Upper lobe of left lung (tissue), 4 donors: ENCODE results near the gene LTBP2.

Experiments
- POLR2A ChIP-seq, 4 donors: fragments of 450-650 bp; IDR thresholded peaks; one replicate each; pipeline ENCODE4 v1.5.1; 2016 to 2017; ENCODE audit warnings: antibody characterized with exemption in 4 of 4, mild to moderate bottlenecking in 2 of 4
- TF ChIP-seq, protein P1 (sequence below), 6 experiments: fragments of 450-650 bp in 4 of 6; fragments of 200-600 bp in 2 of 6; sonication (generic) in 2 of 6; IDR thresholded peaks; one replicate each; pipeline ENCODE4 v1.5.1; 2016 to 2019; ENCODE audit warnings: antibody characterized with exemption in 6 of 6

DNA sequence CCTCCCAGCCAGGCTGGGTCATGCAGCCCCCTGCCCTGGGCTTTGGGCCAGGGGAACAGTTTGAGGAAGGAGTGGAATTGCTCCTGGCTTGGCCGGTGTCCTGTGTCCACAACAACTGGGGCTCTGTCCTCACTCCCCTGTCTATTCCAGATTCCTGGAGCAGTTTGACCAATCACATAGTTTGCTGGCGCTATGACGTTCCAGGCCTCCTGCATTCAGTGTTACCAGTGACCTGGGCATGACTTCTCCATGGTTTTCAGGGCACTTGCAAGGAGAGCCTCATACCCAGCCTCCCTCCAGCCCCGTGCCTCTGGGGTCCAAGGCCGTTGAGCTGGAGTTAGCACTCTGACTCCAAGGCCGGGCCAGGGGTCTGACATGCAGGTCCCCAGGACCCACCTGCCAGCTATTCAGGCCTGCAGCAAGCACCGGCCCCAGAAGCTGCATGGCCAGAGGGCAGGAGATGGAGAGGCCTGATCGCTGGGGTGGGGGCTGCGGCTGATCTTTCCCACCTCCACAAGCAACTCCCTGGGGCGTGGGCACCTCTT lies 84.2 kb downstream of the LTBP2 start:
- TF ChIP-seq, protein P1, sequence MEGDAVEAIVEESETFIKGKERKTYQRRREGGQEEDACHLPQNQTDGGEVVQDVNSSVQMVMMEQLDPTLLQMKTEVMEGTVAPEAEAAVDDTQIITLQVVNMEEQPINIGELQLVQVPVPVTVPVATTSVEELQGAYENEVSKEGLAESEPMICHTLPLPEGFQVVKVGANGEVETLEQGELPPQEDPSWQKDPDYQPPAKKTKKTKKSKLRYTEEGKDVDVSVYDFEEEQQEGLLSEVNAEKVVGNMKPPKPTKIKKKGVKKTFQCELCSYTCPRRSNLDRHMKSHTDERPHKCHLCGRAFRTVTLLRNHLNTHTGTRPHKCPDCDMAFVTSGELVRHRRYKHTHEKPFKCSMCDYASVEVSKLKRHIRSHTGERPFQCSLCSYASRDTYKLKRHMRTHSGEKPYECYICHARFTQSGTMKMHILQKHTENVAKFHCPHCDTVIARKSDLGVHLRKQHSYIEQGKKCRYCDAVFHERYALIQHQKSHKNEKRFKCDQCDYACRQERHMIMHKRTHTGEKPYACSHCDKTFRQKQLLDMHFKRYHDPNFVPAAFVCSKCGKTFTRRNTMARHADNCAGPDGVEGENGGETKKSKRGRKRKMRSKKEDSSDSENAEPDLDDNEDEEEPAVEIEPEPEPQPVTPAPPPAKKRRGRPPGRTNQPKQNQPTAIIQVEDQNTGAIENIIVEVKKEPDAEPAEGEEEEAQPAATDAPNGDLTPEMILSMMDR (IDR thresholded peaks at IDR 0.05), result no peak
- TF ChIP-seq POLR2A (IDR thresholded peaks at IDR 0.05), result no peak
